Spleen (tissue), 13 donors: Measurements from ENCODE around the gene SEPSECS. TPM values are rescaled to one million over a fixed set of nuclear protein-coding genes. Genes with fewer than 3 reads are reported as not detected.

Experiments
- DNase-seq: peaks from one replicate; pipeline ENCODE4 v3.0.0-alpha.2; 2020
- H3K27ac ChIP-seq, 8 donors: fragments of 200-600 bp; sonication (generic) in 7 of 8; 1 replicate in 4 of 8; 2 replicates in 4 of 8; pipeline versions ENCODE4 v1.5.0 to v1.8.0; 2016 to 2021; ENCODE audit warnings: inconsistent platforms in 4 of 8, mild to moderate bottlenecking in 4 of 8, moderate library complexity in 1 of 8
- H3K27me3 ChIP-seq, 7 donors: fragments of 200-600 bp; sonication (generic) in 6 of 7; replicated peaks in 1 of 7; 1 replicate in 4 of 7; 2 replicates in 3 of 7; pipeline versions ENCODE4 v1.5.0 to v1.8.0; 2016 to 2021; ENCODE audit warnings: inconsistent platforms in 3 of 7, mild to moderate bottlenecking in 1 of 7
- H3K36me3 ChIP-seq, 6 donors: fragments of 200-600 bp; sonication (generic) in 5 of 6; 1 replicate in 4 of 6; 2 replicates in 2 of 6; pipeline versions ENCODE4 v1.5.0 to v1.8.0; 2016 to 2021; ENCODE audit warnings: inconsistent platforms in 2 of 6
- H3K4me1 ChIP-seq, 6 donors: fragments of 200-600 bp; sonication (generic) in 5 of 6; 1 replicate in 3 of 6; 2 replicates in 3 of 6; pipeline versions ENCODE4 v1.5.0 to v1.8.0; 2016 to 2021; ENCODE audit warnings: inconsistent platforms in 3 of 6
- H3K4me3 ChIP-seq, 8 donors: fragments of 200-600 bp; sonication (generic) in 7 of 8; 1 replicate in 4 of 8; 2 replicates in 4 of 8; pipeline versions ENCODE4 v1.5.0 to v1.8.0; 2016 to 2021; ENCODE audit warnings: inconsistent platforms in 4 of 8, mild to moderate bottlenecking in 4 of 8, moderate library complexity in 2 of 8
- H3K9me3 ChIP-seq, 8 donors: fragments of 200-600 bp; sonication (generic) in 7 of 8; 1 replicate in 4 of 8; 2 replicates in 4 of 8; pipeline versions ENCODE4 v1.5.0 to v1.8.0; 2016 to 2021; ENCODE audit warnings: inconsistent platforms in 4 of 8
- CTCF ChIP-seq, 11 experiments: fragments of 200-600 bp in 7 of 11; fragments of 450-650 bp in 4 of 11; sonication (generic) in 4 of 11; IDR thresholded peaks in 8 of 11; conservative IDR thresholded peaks in 3 of 11; 1 replicate in 7 of 11; 2 replicates in 4 of 11; pipeline versions ENCODE4 v1.4.0 to v1.8.0; 2016 to 2021; ENCODE audit warnings: antibody characterized with exemption in 11 of 11, inconsistent platforms in 4 of 11, mild to moderate bottlenecking in 1 of 11
- POLR2A ChIP-seq, 3 donors: fragments of 450-650 bp; IDR thresholded peaks; one replicate each; pipeline ENCODE4 v1.5.1; 2017; ENCODE audit warnings: antibody characterized with exemption in 3 of 3, mild to moderate bottlenecking in 1 of 3
- POLR2AphosphoS5 ChIP-seq, 3 donors: sonication (generic); formaldehyde crosslinking; IDR thresholded peaks; one replicate each; pipeline ENCODE4 v1.5.1; 2017; ENCODE audit warnings: antibody characterized with exemption in 3 of 3
- WGBS, 5 donors: extraction: QIAGEN DNeasy Blood & Tissue Kit in 3 of 5; methylation state at CpG; one replicate each; pipeline versions ENCODE4 v1.1.5 to v1.1.7; 2013 to 2018; 5-methylcytosine and 5-hydroxymethylcytosine counted together
- intact Hi-C: fragments of 100-400 bp; cut with DNase I; formaldehyde crosslinking; loops from one replicate; pipeline ENCODE4 v1.15.0; 2023; ENCODE audit warnings: low total_unique reads
- long read RNA-seq, 2 donors: transcript quantifications; one replicate each; lab custom pipeline, GENCODE V29; 2026
- polyA plus RNA-seq, 3 donors: library from polyadenylated mRNA; stranded (reverse); fragments of 200-250 nt; gene quantifications; one replicate each; pipeline ENCODE4 v1.2.1, GENCODE V29; 2013
- total RNA-seq, 7 donors: library from RNA; depleted of rRNA in 3 of 7; stranded (reverse); fragments of >200 nt in 3 of 7; fragmentation: NEBNext Ultra II Directional in 4 of 7; extraction: Animal tissue kit (Norgen Biotek cat#: 25700) in 4 of 7; gene quantifications; one replicate each; pipeline versions ENCODE4 v1.1.0 to v1.2.1, GENCODE V29; 2016 to 2021
- donor health status: healthy with polysubstance abuse.
- donor health status: DM: no; HTN: no; CAD: no; lungs with moderate emphysema.
- donor health status: DM: no; HTN: no; CAD: no.
- donor health status: Bipolar disorder and iron deficiency.
- donor health status: healthy.
- donor health status: DM: no; HTN: no; CAD: no.
- donor health status: DM: yes; HTN: yes; CAD: no.

SEPSECS gene
- total RNA-seq, result 10 to 100 TPM in 6 of 7 donors, 1 to 10 TPM in 1; 9.1 to 15.2 (median 13.2) TPM
- 1 to 10 TPM; 4.8 to 7.6 (median 6.5) TPM for polyA plus RNA-seq
- long read RNA-seq, donor 1, full-length matches to known transcripts, result 1 of 1 reads
- long read RNA-seq, donor 1, partial matches to known transcripts, result 0 of 1 reads
- long read RNA-seq, donor 1, other reads (novel, unspliced or antisense), result 0 of 1 reads
- long read RNA-seq, donor 2, full-length matches to known transcripts, result 4 of 4 reads
- long read RNA-seq, donor 2, partial matches to known transcripts, result 0 of 4 reads
- long read RNA-seq, donor 2, other reads (novel, unspliced or antisense), result 0 of 4 reads

GRCh38 chr4:25159837-25160713 is at the start of gene SEPSECS:
Gene SEPSECS, minus strand, starts transcription at chr4:25160449. Its CDS starts 80 bp downstream, at chr4:25160369.
- 0 to 1% (median 1%) methylated on average over 43 to 66 of the region's 66 CpGs for WGBS, 5 donors
- Histone ChIP-seq H3K4me1 (peaks cover 12 to 62% (median 31%) of the 10 kb centered on the region in 6 donors), H3K9me3 (no peaks in the 10 kb centered on the region), H3K36me3 (peaks cover 0 to 37% (median 8%) of the 10 kb centered on the region in 6 donors), H3K27me3 (no peaks in the 10 kb centered on the region), H3K4me3 (peak within 1 kb of the TSS; percentile 68 to 94 (median 82)), H3K27ac (peak within 1 kb of the TSS; percentile 93 to 98 (median 97))
- peak in 2 of 3 donors; percentile 38 to 40 for TF ChIP-seq POLR2A (IDR thresholded peaks at IDR 0.05)
- peak in 5 of 11 experiments; percentile 11 to 33 (median 22) for TF ChIP-seq CTCF (IDR thresholded peaks at IDR 0.05 in 8 of 11, conservative IDR thresholded peaks at IDR 0.05 in 3 of 11)
- TF ChIP-seq POLR2AphosphoS5 (IDR thresholded peaks at IDR 0.05), result peak; percentile 96 to 98 (median 96)
- DNase-seq, result peak; percentile 98
- intact Hi-C loops, result loop anchor here (5.0 kb wide), 2 partner anchors 72 to 152 kb away; partner anchors contain the start of genes PI4K2B and ZCCHC4

GRCh38 chr4:25209702-25210101 is 49.5 kb upstream of the SEPSECS start:
- no peaks in the 10 kb centered on the region for H3K4me1 ChIP-seq
- intact Hi-C loops, result no loop called here
- 74 to 94% (median 92%) methylated on average over 1 of the region's 1 CpG for WGBS, 5 donors
- no peaks in the 10 kb centered on the region for H3K36me3 ChIP-seq
- no peak overlapping the region for H3K4me3 ChIP-seq
- DNase-seq, result no peak
- H3K9me3 ChIP-seq, result peaks cover 0 to 34% (median 16%) of the 10 kb centered on the region in 8 donors
- no peak overlapping the region for H3K27ac ChIP-seq
- no peaks in the 10 kb centered on the region for H3K27me3 ChIP-seq
- TF ChIP-seq POLR2A (IDR thresholded peaks at IDR 0.05) (no peak), POLR2AphosphoS5 (IDR thresholded peaks at IDR 0.05) (no peak), CTCF (IDR thresholded peaks at IDR 0.05 in 8 of 11, conservative IDR thresholded peaks at IDR 0.05 in 3 of 11) (no peak)

GRCh38 chr4:25207997-25208396 is 47.7 kb upstream of the SEPSECS start:
- TF ChIP-seq POLR2AphosphoS5 (IDR thresholded peaks at IDR 0.05) (no peak), CTCF (IDR thresholded peaks at IDR 0.05 in 8 of 11, conservative IDR thresholded peaks at IDR 0.05 in 3 of 11) (no peak), POLR2A (IDR thresholded peaks at IDR 0.05) (no peak)
- peaks cover 0 to 27% (median 15%) of the 10 kb centered on the region in 8 donors for H3K9me3 ChIP-seq

More at GRCh38 chr4:25207997-25208396, 47.7 kb upstream of the SEPSECS start:
- intact Hi-C loops, result no loop called here
- no peak for DNase-seq
- H3K27ac ChIP-seq, result no peak overlapping the region
- no peaks in the 10 kb centered on the region for H3K27me3 ChIP-seq
- H3K4me1 ChIP-seq, result no peaks in the 10 kb centered on the region
- H3K36me3 ChIP-seq, result no peaks in the 10 kb centered on the region
- H3K4me3 ChIP-seq, result no peak overlapping the region
- WGBS, 5 donors, result 89 to 100% (median 95%) methylated on average over 1 of the region's 1 CpG
